Measurements from ENCODE around the gene HEBP2.

DNA sequence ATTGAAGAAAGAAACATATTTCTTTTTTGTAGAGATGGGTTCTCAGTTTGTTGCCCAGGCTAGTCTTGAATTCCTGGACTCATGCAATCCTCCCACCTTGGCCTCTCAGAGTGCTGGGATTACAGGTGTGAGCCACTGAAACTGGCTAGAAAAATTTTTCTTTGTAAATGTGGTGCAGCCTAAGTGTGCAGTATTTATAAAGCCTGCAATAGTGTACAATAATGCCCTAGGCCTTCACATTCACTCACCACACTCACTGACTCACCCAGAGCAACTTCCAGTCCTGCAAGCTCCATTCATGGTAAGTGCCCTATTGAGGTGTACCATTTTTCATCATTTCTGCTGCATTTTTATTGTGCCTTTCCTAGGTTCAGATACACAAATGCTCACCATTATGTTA is 63.9 kb downstream of the HEBP2 start:
- TF ChIP-seq, protein P1, sequence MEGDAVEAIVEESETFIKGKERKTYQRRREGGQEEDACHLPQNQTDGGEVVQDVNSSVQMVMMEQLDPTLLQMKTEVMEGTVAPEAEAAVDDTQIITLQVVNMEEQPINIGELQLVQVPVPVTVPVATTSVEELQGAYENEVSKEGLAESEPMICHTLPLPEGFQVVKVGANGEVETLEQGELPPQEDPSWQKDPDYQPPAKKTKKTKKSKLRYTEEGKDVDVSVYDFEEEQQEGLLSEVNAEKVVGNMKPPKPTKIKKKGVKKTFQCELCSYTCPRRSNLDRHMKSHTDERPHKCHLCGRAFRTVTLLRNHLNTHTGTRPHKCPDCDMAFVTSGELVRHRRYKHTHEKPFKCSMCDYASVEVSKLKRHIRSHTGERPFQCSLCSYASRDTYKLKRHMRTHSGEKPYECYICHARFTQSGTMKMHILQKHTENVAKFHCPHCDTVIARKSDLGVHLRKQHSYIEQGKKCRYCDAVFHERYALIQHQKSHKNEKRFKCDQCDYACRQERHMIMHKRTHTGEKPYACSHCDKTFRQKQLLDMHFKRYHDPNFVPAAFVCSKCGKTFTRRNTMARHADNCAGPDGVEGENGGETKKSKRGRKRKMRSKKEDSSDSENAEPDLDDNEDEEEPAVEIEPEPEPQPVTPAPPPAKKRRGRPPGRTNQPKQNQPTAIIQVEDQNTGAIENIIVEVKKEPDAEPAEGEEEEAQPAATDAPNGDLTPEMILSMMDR (IDR thresholded peaks at IDR 0.05), result no peak
- no peak for TF ChIP-seq POLR2A (IDR thresholded peaks at IDR 0.05)
